ENCODE data around the gene CYTH4.
"Not testable (repeated sequence)": the region's sequence is repeated elsewhere in the genome, so short reads cannot be mapped to it uniquely, and the experiment has no call there.

Gene CYTH4

GRCh38 chr22:37312549-37313183 is 30.4 kb downstream of the CYTH4 start:
- DNase-seq = no peak

- no peak for DNase-seq
Observed at GRCh38 chr22:37313376-37314314, 31.3 kb downstream of the CYTH4 start.

- no peak for DNase-seq
Observed at GRCh38 chr22:37314315-37315074, 32.2 kb downstream of the CYTH4 start.

- DNase-seq = no peak
Observed at GRCh38 chr22:37316405-37316804, 34.1 kb downstream of the CYTH4 start.

- DNase-seq = peak; percentile 78
Observed at GRCh38 chr22:37316875-37317371, 34.6 kb downstream of the CYTH4 start.

GRCh38 chr22:37317698-37318210 is 35.4 kb downstream of the CYTH4 start:
- no peak for DNase-seq

GRCh38 chr22:37318364-37319109 is 36.2 kb downstream of the CYTH4 start:
- DNase-seq = no peak

GRCh38 chr22:37319469-37319868 is 37.2 kb downstream of the CYTH4 start:
- DNase-seq = no peak

GRCh38 chr22:37320726-37321677 is 38.7 kb downstream of the CYTH4 start:
- DNase-seq = no peak

- DNase-seq = no peak
Observed at GRCh38 chr22:37324340-37325038, 42.2 kb downstream of the CYTH4 start.

- DNase-seq = no peak
Observed at GRCh38 chr22:37325039-37325395, 42.7 kb downstream of the CYTH4 start.

- DNase-seq = no peak
Observed at GRCh38 chr22:37326726-37327125, 44.4 kb downstream of the CYTH4 start.

- peak; percentile 95 for DNase-seq
Observed at GRCh38 chr22:37328017-37328416, 45.7 kb downstream of the CYTH4 start.

- DNase-seq = not testable (repeated sequence)
Observed at GRCh38 chr22:37328538-37329237, 46.4 kb downstream of the CYTH4 start.

- peak; percentile 30 for DNase-seq
Observed at GRCh38 chr22:37329238-37330140, 47.2 kb downstream of the CYTH4 start.

- peak; percentile 86 for DNase-seq
Observed at GRCh38 chr22:37330200-37331033, 48.1 kb downstream of the CYTH4 start.

GRCh38 chr22:37331034-37331428 is 48.7 kb downstream of the CYTH4 start:
- peak; percentile 57 for DNase-seq

Measured in HCEC 1CT (cell line).